K562 (cell line): Measurements from ENCODE around the gene THADA. TPM values are rescaled to one million over a fixed set of nuclear protein-coding genes. Genes with fewer than 3 reads are reported as not detected.

Experiments
- ATF1 ChIP-seq, 2 experiments: fragments of 450-650 bp in 1 of 2; IDR thresholded peaks; 2 replicates each; pipeline ENCODE4 v1.6.1; 2016; ENCODE audit warnings: missing compliant biosample characterization in 1 of 2, missing genetic modification characterization in 1 of 2
- BMI1 ChIP-seq: fragments of 150-350 bp; IDR thresholded peaks from 2 replicates; pipeline ENCODE4 v1.6.1; 2014; ENCODE audit warnings: low read length
- BRF2 ChIP-seq: IDR thresholded peaks from 3 replicates; pipeline ENCODE4 v1.6.1; 2011; ENCODE audit warnings: borderline replicate concordance, mild to moderate bottlenecking; ENCODE audit not compliant: insufficient read length, insufficient read depth
- CHD1 ChIP-seq: fragments of 200-600 bp; sonication (generic); IDR thresholded peaks from one replicate; pipeline ENCODE4 v1.6.1; 2012; ENCODE audit warnings: mild to moderate bottlenecking, moderate library complexity, low read length, inconsistent platforms
- DNMT1 ChIP-seq: fragments of 450-650 bp; IDR thresholded peaks from 2 replicates; pipeline ENCODE4 v1.6.1; 2016; ENCODE audit warnings: antibody characterized with exemption, mild to moderate bottlenecking
- FOXA3 ChIP-seq, 2 experiments: fragments of 450-650 bp in 1 of 2; sonication (generic) in 1 of 2; formaldehyde crosslinking; IDR thresholded peaks in 1 of 2; conservative IDR thresholded peaks in 1 of 2; 2 replicates each; pipeline versions ENCODE4 v1.4.0 to v1.8.0; 2020 to 2022; ENCODE audit warnings: mild to moderate bottlenecking in 2 of 2, missing genetic modification reagents in 1 of 2
- KDM5B ChIP-seq: fragments of 200-600 bp; sonication (generic); IDR thresholded peaks from 2 replicates; pipeline ENCODE4 v1.6.1; 2012; ENCODE audit warnings: low read depth, mild to moderate bottlenecking, moderate library complexity, low read length, control low read depth, inconsistent platforms; ENCODE audit not compliant: insufficient replicate concordance
- LEF1 ChIP-seq: fragments of 450-650 bp; IDR thresholded peaks from 2 replicates; pipeline ENCODE4 v1.6.1; 2016; ENCODE audit warnings: mild to moderate bottlenecking
- MYBL2 ChIP-seq, 2 experiments: fragments of 450-650 bp in 1 of 2; sonication (generic) in 1 of 2; formaldehyde crosslinking in 1 of 2; IDR thresholded peaks; 2 replicates each; pipeline versions ENCODE4 v1.6.1 to v1.8.1; 2017 to 2022; ENCODE audit warnings: borderline replicate concordance in 1 of 2, inconsistent platforms in 1 of 2, low read depth in 1 of 2, mild to moderate bottlenecking in 1 of 2, missing genetic modification reagents in 1 of 2, moderate library complexity in 1 of 2
- NCOA4 ChIP-seq: fragments of 450-650 bp; IDR thresholded peaks from 2 replicates; pipeline ENCODE4 v1.6.1; 2018; ENCODE audit warnings: mild to moderate bottlenecking; ENCODE audit not compliant: partially characterized antibody
- NR0B1 ChIP-seq: fragments of 450-650 bp; IDR thresholded peaks from one replicate; pipeline ENCODE4 v1.6.1; 2018; ENCODE audit warnings: mild to moderate bottlenecking, moderate library complexity; ENCODE audit not compliant: partially characterized antibody
- SLC30A9 ChIP-seq: fragments of 250-450 bp; sonication (Bioruptor Pico); IDR thresholded peaks from 2 replicates; pipeline ENCODE4 v1.8.0; 2022; ENCODE audit warnings: mild to moderate bottlenecking, moderate library complexity
- TAF15 ChIP-seq: fragments of 200-400 bp; formaldehyde crosslinking; IDR thresholded peaks from 2 replicates; pipeline ENCODE4 v1.6.1; 2017; ENCODE audit warnings: mild to moderate bottlenecking, low read depth, low read length, moderate library complexity
- TRIM28 ChIP-seq: fragments of 450-650 bp; IDR thresholded peaks from 2 replicates; pipeline ENCODE4 v1.6.1; 2017
- ZC3H11A ChIP-seq: IDR thresholded peaks from 2 replicates; pipeline ENCODE4 v1.6.1; 2012; ENCODE audit warnings: low read depth, low read length, improper control_type of control experiment
- ZEB2 ChIP-seq: fragments of 450-650 bp; IDR thresholded peaks from 2 replicates; pipeline ENCODE4 v1.6.1; 2016
- ZNF197 ChIP-seq: fragments of 200-800 bp; sonication (Bioruptor generic); IDR thresholded peaks from 2 replicates; pipeline ENCODE4 v1.6.1; 2016; ENCODE audit warnings: low read depth, missing genetic modification characterization, missing compliant biosample characterization
- ZNF3 ChIP-seq: fragments of 250-450 bp; sonication (Bioruptor Pico); IDR thresholded peaks from 2 replicates; pipeline ENCODE4 v1.5.0; 2021; ENCODE audit warnings: mild to moderate bottlenecking, moderate library complexity
- ZNF354B ChIP-seq: fragments of 250-450 bp; sonication (Bioruptor Pico); IDR thresholded peaks from 2 replicates; pipeline ENCODE4 v1.4.0; 2020
- polyA plus RNA-seq, 8 experiments: library from polyadenylated mRNA; depleted of rRNA in 4 of 8; stranded (reverse) in 5 of 8; unstranded in 3 of 8; fragments of >200 nt; fragmentation: Nextera tagmentation in 2 of 8; fragmentation: Illumina TruSeq in 1 of 8; extraction: Ambion mirVana in 2 of 8; extraction: Trizol in 1 of 8; gene quantifications; 2 replicates each; pipeline versions ENCODE4 v1.2.1 to v1.2.3, GENCODE V29; 2011 to 2014; ENCODE audit warnings: inconsistent platforms in 1 of 8, missing spikeins in 1 of 8
- total RNA-seq, 7 experiments: library from RNA; depleted of rRNA in 6 of 7; stranded (reverse); fragments of >200 nt in 6 of 7; fragmentation: Illumina TruSeq in 2 of 7; extraction: Trizol in 2 of 7; gene quantifications; 2 replicates each; pipeline versions ENCODE4 v1.2.1 to v1.2.3, GENCODE V29; 2011 to 2021; ENCODE audit warnings: low replicate concordance in 1 of 7

The THADA gene
- total and polyA plus RNA-seq, 9 of the 15 experiments (the other 6 are each of a cell fraction or from before 2014, with no cell fraction given) = 17.8 to 34.7 (median 31.9) TPM

GRCh38 chr2:43293744-43294695 is 301.8 kb downstream of the THADA start (continued):
- TF ChIP-seq ATF1 (CRISPR knock-in tag; IDR thresholded peaks at IDR 0.05) (no peak), ATF1 (tag; IDR thresholded peaks at IDR 0.05) (peak; percentile 86), BRF2 (no peak), LEF1 (peak; percentile 80), ZNF197 (CRISPR knock-in tag) (peak; percentile 83), DNMT1 (no peak), FOXA3 (CRISPR knock-in tag; conservative IDR thresholded peaks at IDR 0.05 in 1 of 2, IDR thresholded peaks at IDR 0.05 in 1 of 2) (peak; percentile 69 to 84; a peak in 3 of 4 replicates), MYBL2 (IDR thresholded peaks at IDR 0.05; ENCODE audit: low read depth) (no peak), MYBL2 (CRISPR knock-in tag; IDR thresholded peaks at IDR 0.05; ENCODE audit: borderline replicate concordance) (no peak), ZNF3 (CRISPR knock-in tag) (no peak), TAF15 (no peak), BMI1 (no peak), NCOA4 (no peak), ZC3H11A (no peak), ZNF354B (CRISPR knock-in tag) (0 out of 2 replicates have a peak, but pooled peaks have one; percentile 29), TRIM28 (peak; percentile 95), KDM5B (no peak), SLC30A9 (no peak), NR0B1 (no peak), ZEB2 (peak; percentile 62; the same call in 1 of the 2 replicates), CHD1 (no peak)
